ENCODE measurements around the gene TMEM143.

GRCh38 chr19:48378194-48378570 is 14.4 kb upstream of the TMEM143 start:
- TF ChIP-seq CTCF (IDR thresholded peaks at IDR 0.05) (no peak), POLR2A (IDR thresholded peaks at IDR 0.05) (no peak)
